Hepatocyte (in vitro differentiated cells): ENCODE data around the gene WDR1.

Source experiments
- EZH2 ChIP-seq: fragments of 200-600 bp; sonication (generic); IDR thresholded peaks from 2 replicates; pipeline ENCODE4 v1.6.1; 2016; ENCODE audit warnings: antibody characterized with exemption, mild to moderate bottlenecking, borderline replicate concordance
- EZH2phosphoT487 ChIP-seq: fragments of 200-600 bp; sonication (generic); IDR thresholded peaks from one replicate; pipeline ENCODE4 v1.6.1; 2018; ENCODE audit warnings: antibody characterized with exemption, mild to moderate bottlenecking, low read depth, moderate library complexity; ENCODE audit not compliant: unreplicated experiment, severe bottlenecking
- TF ChIP-seq, protein P1 (sequence below): fragments of 200-600 bp; sonication (generic); IDR thresholded peaks from 2 replicates; pipeline ENCODE4 v1.5.1; 2016; ENCODE audit warnings: antibody characterized with exemption, mild to moderate bottlenecking; ENCODE audit not compliant: poor library complexity

- TF ChIP-seq EZH2: no peak
- TF ChIP-seq EZH2phosphoT487: no peak
- TF ChIP-seq, protein P1, sequence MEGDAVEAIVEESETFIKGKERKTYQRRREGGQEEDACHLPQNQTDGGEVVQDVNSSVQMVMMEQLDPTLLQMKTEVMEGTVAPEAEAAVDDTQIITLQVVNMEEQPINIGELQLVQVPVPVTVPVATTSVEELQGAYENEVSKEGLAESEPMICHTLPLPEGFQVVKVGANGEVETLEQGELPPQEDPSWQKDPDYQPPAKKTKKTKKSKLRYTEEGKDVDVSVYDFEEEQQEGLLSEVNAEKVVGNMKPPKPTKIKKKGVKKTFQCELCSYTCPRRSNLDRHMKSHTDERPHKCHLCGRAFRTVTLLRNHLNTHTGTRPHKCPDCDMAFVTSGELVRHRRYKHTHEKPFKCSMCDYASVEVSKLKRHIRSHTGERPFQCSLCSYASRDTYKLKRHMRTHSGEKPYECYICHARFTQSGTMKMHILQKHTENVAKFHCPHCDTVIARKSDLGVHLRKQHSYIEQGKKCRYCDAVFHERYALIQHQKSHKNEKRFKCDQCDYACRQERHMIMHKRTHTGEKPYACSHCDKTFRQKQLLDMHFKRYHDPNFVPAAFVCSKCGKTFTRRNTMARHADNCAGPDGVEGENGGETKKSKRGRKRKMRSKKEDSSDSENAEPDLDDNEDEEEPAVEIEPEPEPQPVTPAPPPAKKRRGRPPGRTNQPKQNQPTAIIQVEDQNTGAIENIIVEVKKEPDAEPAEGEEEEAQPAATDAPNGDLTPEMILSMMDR: no peak
Measured at GRCh38 chr4:10139518-10139917, 22.9 kb upstream of the WDR1 start.
